Measurements from ENCODE around the gene RPS2. TPM values are rescaled to one million over a fixed set of nuclear protein-coding genes. Genes with fewer than 3 reads are reported as not detected.
A peak's percentile ranks its signal among the peaks of the same experiment; 100 is the strongest.
"Not testable (repeated sequence)": the region's sequence is repeated elsewhere in the genome, so short reads cannot be mapped to it uniquely, and the experiment has no call there.

The RPS2 gene
- total RNA-seq, 2 donors from 2014 or later = 702 to 834 TPM

- peak; percentile 83 for ATAC-seq (ENCODE audit: insufficient number of reproducible peaks, low FRiP score, low read depth)
- peak within 1 kb of the TSS; percentile 86 for H3K4me3 ChIP-seq
- peak within 1 kb of the TSS; percentile 58 to 75 for H3K27ac ChIP-seq
- no peaks in the 10 kb centered on the region for H3K27me3 ChIP-seq (replicated peaks; ENCODE audit: insufficient read depth)
- peaks cover 6 to 19% of the 10 kb centered on the region in 2 donors for H3K4me1 ChIP-seq (ENCODE audit: control insufficient read depth in 1 of 2, low read depth in 2 of 2)
- DNase-seq (ENCODE audit: low spot score) = peak; percentile 51
- H3K36me3 ChIP-seq = peaks cover 18% of the 10 kb centered on the region
- H3K9me3 ChIP-seq = no peaks in the 10 kb centered on the region
- peak; percentile 65 for TF ChIP-seq CTCF (IDR thresholded peaks at IDR 0.05)
Observed at GRCh38 chr16:1959269-1960039, 5.2 kb downstream of the RPS2 start, which contains the start of gene NDUFB10. TSS of gene NDUFB10 (plus strand) at chr16:1959538. CDS start at chr16:1959625, 87 bp downstream.

- peak; percentile 2 for ATAC-seq (ENCODE audit: insufficient number of reproducible peaks, low FRiP score, low read depth)
- H3K4me3 ChIP-seq = peak overlapping the region; percentile 86
- H3K27me3 ChIP-seq (replicated peaks; ENCODE audit: insufficient read depth) = no peaks in the 10 kb centered on the region
- TF ChIP-seq CTCF (IDR thresholded peaks at IDR 0.05) = no peak
- no peaks in the 10 kb centered on the region for H3K9me3 ChIP-seq
- peaks cover 6 to 19% of the 10 kb centered on the region in 2 donors for H3K4me1 ChIP-seq (ENCODE audit: control insufficient read depth in 1 of 2, low read depth in 2 of 2)
- peaks cover 18% of the 10 kb centered on the region for H3K36me3 ChIP-seq
- no peak for DNase-seq (ENCODE audit: low spot score)
- peak overlapping the region; percentile 58 to 75 for H3K27ac ChIP-seq
Observed at GRCh38 chr16:1958715-1959268, 5.8 kb downstream of the RPS2 start.

- not testable (repeated sequence) for H3K4me3 ChIP-seq; DNase-seq (ENCODE audit: low spot score); ATAC-seq (ENCODE audit: insufficient number of reproducible peaks, low FRiP score, low read depth); H3K9me3 ChIP-seq; H3K27ac ChIP-seq; H3K27me3 ChIP-seq (replicated peaks; ENCODE audit: insufficient read depth)
- Histone ChIP-seq H3K4me1 (ENCODE audit: control insufficient read depth in 1 of 2, low read depth in 2 of 2) (peaks cover 6 to 19% of the 10 kb centered on the region in 2 donors), H3K36me3 (peaks cover 18% of the 10 kb centered on the region)
Observed at GRCh38 chr16:1958143-1958491, 6.5 kb downstream of the RPS2 start.

GRCh38 chr16:1957434-1958142 lies 7.0 kb downstream of the RPS2 start:
- DNase-seq (ENCODE audit: low spot score); ATAC-seq (ENCODE audit: insufficient number of reproducible peaks, low FRiP score, low read depth); H3K4me3 ChIP-seq; H3K9me3 ChIP-seq; H3K27me3 ChIP-seq (replicated peaks; ENCODE audit: insufficient read depth); H3K27ac ChIP-seq: not testable (repeated sequence)
- Histone ChIP-seq H3K36me3 (peaks cover 13% of the 10 kb centered on the region), H3K4me1 (ENCODE audit: control insufficient read depth in 1 of 2, low read depth in 2 of 2) (peaks cover 6 to 19% of the 10 kb centered on the region in 2 donors)

- H3K4me3 ChIP-seq = no peak overlapping the region
- H3K4me1 ChIP-seq (ENCODE audit: control insufficient read depth in 1 of 2, low read depth in 2 of 2) = peaks cover 0 to under 1% of the 10 kb centered on the region in 2 donors
- TF ChIP-seq CTCF (IDR thresholded peaks at IDR 0.05) = no peak
- no peaks in the 10 kb centered on the region for H3K36me3 ChIP-seq
- ATAC-seq (ENCODE audit: insufficient number of reproducible peaks, low FRiP score, low read depth) (no peak), DNase-seq (ENCODE audit: low spot score) (no peak)
- H3K9me3 ChIP-seq = no peaks in the 10 kb centered on the region
- no peak overlapping the region for H3K27ac ChIP-seq
- H3K27me3 ChIP-seq (replicated peaks; ENCODE audit: insufficient read depth) = no peaks in the 10 kb centered on the region
Observed at GRCh38 chr16:1953734-1954133, 10.9 kb downstream of the RPS2 start.

- H3K36me3 ChIP-seq = no peaks in the 10 kb centered on the region
- TF ChIP-seq CTCF (IDR thresholded peaks at IDR 0.05) = no peak
- no peak overlapping the region for H3K27ac ChIP-seq
- ATAC-seq (ENCODE audit: insufficient number of reproducible peaks, low FRiP score, low read depth) (no peak), DNase-seq (ENCODE audit: low spot score) (no peak)
- H3K9me3 ChIP-seq = no peaks in the 10 kb centered on the region
- no peaks in the 10 kb centered on the region for H3K27me3 ChIP-seq (replicated peaks; ENCODE audit: insufficient read depth)
- H3K4me1 ChIP-seq (ENCODE audit: control insufficient read depth in 1 of 2, low read depth in 2 of 2) = no peaks in the 10 kb centered on the region
- H3K4me3 ChIP-seq = no peak overlapping the region
Observed at GRCh38 chr16:1950559-1950958, 14.1 kb downstream of the RPS2 start.

All from thoracic aorta (tissue), 2 donors.